ENCODE data around the gene KIAA1755.
"Not testable (repeated sequence)": the region's sequence is repeated elsewhere in the genome, so short reads cannot be mapped to it uniquely, and the experiment has no call there.

- TF ChIP-seq CTCF (IDR thresholded peaks at IDR 0.05 in 8 of 11, conservative IDR thresholded peaks at IDR 0.05 in 3 of 11); POLR2A (IDR thresholded peaks at IDR 0.05); POLR2AphosphoS5 (IDR thresholded peaks at IDR 0.05): not testable (repeated sequence)
These were observed 12.8 kb downstream of the KIAA1755 start for GRCh38 chr20:38247725-38248124.

Measured in spleen (tissue), 7 donors.